HG02588 (cell line): ENCODE data around the gene SPDYA.
"Not testable (repeated sequence)": the region's sequence is repeated elsewhere in the genome, so short reads cannot be mapped to it uniquely, and the experiment has no call there.

Experiments used
- ATAC-seq: cut with Tn5 transposase; IDR thresholded peaks from one replicate; pipeline ENCODE4 v1.9.1; 2021; ENCODE audit warnings: mild to moderate bottlenecking, moderate library complexity; ENCODE audit not compliant: unreplicated experiment

SPDYA gene

DNA sequence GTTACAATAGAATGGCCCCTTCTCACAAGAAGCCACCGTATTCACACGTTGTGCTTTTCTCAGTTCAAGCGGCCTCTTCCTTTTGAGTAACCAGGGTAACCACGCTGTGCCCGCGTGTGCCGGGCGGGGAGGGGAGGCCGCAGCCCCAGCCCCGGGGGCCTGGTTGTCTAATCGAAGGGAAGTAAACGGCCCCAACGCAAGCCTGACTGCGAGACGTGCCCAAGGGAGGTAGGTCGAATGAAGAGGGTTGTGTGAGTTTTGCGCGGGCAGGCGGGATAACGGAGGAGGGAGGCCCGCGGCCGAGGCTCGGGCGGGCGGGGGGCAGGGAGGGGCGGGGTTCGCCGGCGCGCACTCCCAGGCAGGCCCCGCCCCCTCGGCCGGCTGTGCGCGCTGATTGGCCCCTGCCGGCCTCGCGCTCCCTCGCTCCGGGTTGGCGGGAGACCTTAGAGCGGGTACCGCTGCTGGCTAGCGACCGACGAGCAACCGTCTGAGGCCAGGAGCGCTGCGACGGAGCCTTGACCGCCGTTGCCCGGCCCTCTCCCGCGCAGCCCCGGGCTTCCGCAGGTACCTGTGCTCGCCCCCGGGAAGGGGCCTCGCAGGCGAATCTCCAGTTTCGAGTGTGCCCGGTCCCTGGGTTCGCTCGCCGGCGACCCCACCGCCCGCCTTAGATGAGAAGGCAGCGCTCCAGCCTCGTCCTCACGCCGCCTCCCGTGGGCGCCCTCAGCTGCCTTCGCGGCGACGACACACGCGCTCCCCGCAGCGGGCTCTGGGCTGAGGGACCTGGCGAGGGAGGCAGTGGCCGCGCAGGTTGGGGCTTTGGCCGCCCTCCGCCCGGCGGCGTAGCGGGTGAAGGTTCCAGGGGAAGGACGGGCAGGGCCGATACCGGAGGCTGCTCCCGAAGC lies at the start of gene SPDYA:
Gene SPDYA, plus strand, starts transcription at position 451 of the 902 bp plus-strand sequence. CDS start 5,181 bp downstream, outside the sequence.
- ATAC-seq, result peak; percentile 68

DNA sequence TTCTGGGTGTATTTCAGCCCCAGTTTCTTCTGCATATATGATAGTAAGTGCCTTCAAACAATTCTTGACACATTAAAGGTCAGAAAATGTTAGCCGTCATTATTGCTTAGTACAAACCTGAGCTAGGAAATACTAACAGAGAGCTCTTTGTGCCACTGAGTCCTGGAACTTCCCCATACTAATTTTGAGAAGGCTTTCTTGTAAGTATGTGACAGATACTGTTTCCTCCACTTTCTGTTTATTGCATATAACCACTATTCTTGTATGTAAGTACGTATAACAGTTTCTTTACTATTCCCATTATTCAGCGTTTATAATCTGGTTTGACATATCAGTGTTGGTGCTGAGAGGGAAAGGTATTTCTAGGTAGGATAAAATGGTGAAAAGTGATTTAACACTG lies 49.2 kb upstream of the SPDYA start:
- no peak for ATAC-seq

DNA sequence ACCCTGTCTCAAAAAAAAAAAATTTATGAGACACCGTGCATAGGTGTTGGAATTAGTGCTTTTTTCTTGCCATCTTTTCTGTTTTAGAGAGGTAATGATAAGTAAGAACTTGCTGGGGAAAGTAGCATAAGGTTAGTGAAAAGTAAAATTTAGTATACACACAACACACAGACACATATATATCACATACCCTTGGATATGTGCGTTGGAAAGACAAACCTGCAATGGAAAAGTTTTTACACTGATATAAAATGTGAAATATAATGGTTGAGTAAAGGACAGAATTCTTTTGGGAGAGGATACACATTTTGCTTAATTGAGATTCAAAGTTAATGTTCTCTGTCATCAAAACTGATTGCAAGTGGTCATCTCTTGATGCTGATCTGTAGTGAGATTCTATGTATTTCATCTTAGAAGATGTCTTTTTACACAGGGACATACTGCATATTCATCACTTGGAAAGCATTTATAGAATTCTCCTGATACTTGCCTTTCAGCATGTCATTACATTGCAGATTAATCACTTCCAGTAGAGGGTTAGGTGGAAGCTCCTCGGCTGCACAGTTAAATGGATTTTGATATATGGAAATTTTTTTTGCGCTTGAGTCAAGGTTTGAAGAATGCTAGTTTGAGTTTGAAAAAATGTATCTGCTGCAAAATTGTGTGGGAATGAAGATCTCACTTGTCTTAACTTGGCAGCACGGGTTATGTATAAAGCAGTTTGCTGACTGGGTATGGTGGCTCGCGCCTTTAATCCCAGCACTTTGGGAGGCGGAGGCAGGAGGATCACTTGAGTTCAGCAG lies 45.5 kb upstream of the SPDYA start:
- ATAC-seq, result no peak

DNA sequence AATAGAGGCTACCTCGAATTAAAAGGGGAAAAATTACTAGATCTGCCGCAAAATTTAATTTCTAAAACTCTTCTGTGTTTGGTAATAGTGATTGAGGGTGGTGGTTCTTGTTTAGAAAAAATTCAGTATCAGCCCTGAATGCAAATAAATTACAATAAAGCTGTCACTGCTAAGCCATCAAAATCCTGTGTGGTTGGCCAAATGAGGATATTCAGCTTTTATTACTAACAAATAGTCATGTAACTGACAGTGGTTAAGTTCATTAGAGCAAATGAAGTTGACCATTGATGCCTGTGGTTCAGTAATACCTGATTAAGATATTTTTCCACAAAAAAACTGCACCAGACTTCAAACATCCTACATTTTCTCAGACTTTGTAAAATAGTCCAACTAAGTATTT lies 44.6 kb upstream of the SPDYA start:
- ATAC-seq, result no peak

DNA sequence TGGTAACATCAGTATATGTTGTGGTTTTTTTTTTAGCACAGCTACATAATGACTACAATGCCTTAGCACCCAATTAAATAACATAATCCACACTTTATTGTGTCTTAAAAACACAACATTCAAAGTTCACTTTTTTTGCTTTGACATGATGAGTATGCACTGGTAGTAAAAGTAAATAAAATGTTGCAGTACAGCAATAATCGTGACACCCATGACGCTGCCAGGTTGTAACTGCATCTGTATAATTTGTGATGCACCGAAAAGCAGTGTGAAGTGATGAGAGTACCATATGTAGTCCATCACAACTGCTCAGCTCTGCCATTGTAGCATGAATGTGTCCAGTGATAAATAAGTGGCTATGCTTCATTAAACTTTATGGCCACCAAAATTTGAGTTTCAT lies 43.3 kb upstream of the SPDYA start:
- no peak for ATAC-seq

DNA sequence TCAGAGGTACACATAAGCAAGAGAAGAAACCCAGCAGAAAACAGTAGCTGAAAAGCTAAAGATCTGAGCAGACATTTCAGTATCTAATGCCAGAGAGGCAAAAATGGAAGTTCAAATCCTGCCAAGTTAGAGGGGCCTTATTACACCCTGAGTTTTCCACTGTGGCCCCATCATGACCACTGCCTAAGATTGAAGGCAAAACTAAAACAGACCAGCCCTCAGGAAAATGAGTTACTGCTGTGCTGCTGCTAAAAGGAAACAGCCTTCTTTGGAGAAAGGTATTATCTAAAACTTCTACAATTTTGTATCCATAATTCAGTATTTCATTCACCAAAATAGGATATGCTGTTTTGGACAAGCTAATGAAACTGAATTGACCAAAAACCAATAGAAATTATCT lies 42.2 kb upstream of the SPDYA start:
- no peak for ATAC-seq

DNA sequence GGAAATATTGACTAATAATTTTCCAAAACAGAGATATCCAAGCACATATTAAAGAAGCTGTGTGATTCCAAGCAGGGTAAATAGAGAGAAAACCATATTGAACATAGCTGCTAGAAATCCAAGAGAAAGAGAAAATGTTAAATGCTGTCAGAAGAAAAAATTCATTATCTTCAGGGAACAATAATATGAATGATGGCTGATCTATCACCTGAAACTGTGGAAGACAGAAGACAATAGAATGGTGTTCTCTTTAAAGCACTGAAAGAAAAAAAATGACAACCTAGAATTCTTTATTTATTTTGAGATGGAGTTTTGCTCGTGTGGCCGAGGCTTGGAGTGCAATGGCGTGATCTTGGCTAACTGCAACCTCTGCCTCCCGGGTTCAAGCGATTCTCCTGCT lies 41.7 kb upstream of the SPDYA start:
- ATAC-seq, result no peak

DNA sequence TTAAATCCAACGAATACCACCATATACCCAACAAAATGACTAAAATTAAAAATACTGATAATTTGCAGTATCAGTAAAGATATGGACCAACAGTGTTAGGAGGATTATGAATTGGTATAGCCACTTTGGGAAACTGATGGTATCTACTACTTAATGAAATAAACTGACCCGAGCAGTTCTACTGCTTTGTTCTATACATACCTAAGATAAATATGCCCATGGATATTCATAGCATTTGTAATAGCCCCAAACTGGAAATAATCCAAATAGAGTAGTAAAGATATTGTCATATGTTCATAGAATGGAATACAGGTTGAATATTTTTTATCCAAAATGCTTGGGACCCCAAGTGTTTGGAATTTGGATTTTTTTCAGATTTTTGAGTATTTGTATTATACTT lies 38.3 kb upstream of the SPDYA start:
- ATAC-seq, result no peak

DNA sequence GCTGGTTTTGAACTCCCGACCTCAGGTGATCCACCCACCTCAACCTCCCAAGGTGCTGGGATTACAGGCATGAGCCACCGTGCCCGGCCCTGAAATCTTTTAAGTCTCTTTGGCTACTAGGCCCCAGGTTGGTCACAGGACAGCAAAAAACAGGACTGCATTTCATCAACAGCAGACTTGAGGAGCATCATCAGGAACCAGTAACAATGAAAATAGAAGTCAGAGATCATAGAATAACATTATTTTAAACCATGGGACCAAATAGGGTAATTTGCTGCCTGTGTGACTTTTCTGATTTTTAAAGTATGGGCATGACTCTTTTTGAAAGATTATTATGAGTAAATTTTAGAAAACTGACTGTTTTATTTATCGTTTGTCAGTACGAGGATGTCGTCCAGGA lies 34.2 kb upstream of the SPDYA start:
- no peak for ATAC-seq

DNA sequence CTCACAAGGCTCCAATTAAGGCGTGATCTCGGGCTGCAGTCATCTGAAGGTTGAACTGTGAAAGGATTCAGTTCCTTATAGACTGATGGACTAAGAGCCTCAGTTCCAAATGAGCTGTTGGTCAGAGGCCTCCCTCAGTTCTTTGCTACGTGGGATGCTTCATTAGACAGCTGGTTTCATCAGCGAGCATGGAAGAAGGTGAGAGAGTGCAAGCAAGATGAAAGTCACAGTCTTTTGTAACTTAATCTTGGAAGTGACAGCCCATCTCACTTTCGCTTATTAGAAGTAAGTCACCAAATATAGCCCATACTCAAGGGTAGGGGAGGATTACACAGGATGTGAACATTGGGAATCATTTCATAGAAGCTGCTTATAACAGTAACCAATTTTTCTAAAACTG lies 32.2 kb upstream of the SPDYA start:
- ATAC-seq, result no peak

DNA sequence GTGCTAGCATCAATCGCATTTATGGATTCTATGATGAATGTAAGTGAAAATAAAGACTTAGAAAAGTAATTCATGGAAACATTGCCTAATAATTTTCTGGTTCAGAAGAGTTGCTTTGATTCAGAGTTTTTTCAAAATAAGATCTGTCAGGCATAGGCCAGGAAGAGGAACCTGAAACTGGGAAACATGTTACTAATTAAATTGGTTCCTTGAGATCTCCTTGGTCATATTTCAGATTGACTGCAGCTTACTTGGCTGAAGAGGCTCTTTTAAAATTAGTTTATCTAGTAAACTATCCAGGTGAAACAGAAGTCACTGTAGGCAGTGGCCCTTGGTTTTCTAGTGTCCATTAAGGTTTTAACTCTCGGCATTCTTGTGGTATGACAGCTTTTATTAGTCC lies 31.6 kb upstream of the SPDYA start:
- ATAC-seq, result no peak

DNA sequence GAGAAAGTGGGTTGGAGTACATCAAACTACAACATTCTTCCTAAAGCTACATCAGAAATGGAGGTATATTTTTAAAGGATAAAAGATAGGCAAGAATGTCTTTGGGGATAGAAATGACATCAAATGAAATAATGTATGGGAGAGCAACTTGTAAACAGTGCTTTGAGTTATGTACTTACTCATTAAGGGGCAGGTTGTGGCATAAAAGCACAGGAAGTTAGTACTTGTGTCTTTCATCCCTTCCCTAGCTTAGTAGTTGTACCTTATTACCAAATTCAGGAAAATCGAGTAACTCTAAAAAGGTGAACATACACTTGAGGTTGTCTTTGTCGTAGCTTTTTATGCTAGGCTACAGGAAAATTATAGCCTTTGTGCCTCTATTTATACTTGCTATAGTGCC lies 30.1 kb upstream of the SPDYA start:
- no peak for ATAC-seq

DNA sequence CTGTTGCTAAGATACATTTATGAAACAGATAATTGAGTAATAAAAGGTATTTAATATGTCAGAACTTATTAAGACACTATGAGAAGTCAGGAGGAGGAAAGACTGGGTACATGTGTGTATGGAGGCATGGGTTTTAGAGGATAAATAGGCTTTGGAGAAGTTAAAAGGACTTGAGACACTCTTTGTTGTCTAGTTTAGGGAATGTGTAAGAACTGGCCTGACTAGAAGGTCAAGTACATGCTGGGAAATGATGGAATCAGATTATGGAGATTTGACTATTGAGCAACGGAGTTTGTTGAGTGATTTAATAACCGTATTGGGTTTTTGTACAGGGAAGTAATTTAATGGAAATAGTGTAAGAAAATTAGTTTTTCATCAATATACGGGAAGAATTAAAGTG lies 28.2 kb upstream of the SPDYA start:
- no peak for ATAC-seq

DNA sequence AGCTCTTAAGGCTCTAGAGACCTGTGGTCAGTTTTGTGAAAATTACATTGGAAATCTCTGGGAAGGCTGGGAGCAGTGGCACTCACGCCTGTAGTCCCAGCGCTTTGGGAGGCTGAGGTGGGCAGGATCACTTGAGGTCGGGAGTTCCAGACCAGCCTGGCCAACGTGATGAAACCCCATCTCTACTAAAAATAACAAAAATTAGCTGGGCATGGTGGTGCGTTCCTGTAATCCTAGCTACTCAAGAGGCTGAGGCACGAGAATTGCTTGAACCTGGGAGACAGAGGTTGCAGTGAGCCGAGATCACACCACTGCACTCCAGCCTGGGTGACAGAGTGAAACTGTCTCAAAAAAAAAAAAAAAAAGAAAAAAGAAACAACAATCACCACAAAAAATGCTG lies 26.1 kb upstream of the SPDYA start:
- not testable (repeated sequence) for ATAC-seq

DNA sequence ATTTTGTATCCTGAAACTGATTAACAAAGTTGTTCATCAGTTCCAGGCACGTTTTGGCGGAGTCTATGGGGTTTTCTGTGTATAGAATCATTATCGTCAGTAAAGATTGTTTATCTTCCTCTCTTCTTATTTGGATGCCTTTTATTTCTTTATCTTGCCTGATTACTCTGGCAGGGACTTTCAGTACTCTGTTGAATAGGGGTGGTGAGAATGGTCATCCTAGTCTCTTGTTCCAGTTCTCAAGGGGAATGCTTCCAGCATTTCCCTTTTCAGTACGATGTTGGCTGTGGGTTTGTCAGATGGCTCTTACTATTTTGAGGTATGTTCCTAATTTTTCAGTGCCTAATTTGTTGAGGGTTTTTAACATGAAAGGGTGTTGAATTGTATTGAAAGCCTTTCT lies 14.0 kb upstream of the SPDYA start:
- ATAC-seq, result no peak

DNA sequence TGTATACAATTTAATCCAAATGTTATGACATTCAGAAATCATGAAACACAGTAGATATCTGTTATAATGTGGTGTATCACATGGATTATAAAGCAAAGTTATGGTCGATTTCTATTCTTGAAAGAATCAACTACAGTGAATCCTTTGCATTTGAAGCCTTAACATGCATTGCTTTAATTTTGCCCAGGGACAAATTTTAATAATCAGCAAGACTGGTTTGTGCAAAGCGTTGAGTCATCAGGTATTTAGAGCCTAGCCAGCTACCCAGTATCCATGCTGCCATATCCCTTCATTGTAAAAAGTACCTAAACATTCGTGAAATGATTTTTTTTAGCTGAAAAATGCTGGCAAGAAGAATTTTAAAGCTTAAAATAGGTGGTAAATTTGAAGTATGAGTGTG lies 8.9 kb upstream of the SPDYA start:
- no peak for ATAC-seq

DNA sequence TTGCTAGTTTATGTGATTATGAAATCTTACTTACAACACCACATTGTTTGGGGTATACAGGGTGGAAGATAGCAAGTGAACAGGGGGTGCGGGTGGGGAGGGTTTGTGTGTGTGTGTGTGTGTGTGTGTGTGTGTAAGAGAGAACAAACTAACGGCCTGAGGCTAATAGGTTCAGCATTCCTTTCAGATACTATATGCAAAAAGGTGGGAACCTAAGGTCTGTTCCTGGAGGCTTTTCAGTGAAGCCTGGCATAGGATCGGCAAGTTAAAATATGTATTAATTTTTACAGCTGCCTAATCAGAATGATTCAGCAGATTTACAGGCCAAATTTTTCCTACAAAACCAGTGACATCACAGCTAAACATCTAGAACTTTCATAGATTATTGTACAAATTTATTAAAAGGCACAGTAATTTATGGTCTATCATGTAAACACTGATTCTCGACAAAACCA lies 7.6 kb upstream of the SPDYA start:
- ATAC-seq, result no peak

DNA sequence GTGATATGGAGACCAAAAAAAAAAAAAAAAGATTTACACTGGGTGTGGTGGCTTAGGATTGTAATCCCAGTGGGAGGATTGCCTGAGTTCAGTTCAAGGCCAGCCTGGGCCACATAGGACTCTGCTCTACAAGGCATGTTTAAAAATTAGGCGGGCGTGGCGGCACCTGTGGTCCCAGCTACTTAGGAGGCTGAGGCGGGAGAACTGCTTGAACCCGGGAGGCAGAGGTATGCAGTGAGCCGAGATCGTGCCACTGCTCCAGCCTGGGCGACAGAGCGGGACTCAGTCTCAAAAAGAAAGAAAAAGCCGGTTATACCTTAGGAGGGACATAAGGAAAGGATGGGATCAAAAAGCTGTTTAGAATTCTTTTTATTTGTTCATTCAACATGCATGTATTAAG lies 707 bp upstream of the SPDYA start:
- no peak for ATAC-seq

DNA sequence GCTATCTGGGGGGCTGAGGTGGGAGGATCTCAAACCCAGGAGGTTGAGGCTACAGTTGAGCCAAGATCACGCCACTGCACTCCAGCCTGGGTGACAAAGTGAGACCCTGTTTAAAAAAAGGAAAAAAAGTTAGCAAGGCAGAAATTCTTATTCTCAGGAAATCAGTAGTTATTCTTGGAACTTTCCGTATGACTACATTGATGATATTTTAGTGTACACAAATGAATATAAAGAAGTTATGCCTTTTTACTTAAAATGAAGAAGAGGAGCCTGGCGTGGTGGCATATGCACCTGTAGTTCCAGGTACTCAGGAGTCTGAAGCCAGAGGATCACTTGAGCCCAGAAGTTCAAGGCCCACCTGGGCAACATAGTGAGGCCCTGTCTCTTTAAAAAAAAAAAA lies 7.4 kb downstream of the SPDYA start:
- ATAC-seq, result no peak

DNA sequence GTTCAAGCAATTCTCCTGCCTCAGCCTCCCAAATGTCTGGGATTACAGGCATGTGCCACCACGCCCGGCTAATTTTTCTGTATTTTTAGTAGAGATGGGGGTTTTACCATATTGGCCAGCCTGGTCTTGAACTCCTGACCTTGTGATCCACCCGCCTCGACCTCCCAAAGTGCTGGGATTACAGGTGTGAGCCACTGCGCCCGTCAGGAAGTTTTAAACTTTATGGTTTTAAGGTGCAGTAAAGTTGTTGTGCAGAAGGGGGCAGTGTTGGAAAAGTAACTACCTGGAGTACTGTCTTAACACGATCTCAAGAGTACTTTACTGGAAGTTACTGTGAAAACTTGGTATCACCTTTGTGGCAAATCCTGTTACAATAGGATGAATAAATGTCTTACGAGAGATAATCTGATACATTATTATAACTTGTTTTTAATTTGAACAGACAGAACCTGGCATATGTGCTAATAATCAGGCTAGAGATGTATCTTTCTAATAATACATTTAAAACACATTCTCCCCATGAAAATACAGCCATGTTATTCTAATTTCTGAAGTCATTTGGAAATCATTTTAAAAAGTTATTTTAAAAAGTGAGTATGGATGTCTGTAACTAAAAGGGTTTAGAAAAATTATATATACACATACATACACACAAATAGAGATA lies 10.8 kb downstream of the SPDYA start:
- ATAC-seq, result peak; percentile 58

DNA sequence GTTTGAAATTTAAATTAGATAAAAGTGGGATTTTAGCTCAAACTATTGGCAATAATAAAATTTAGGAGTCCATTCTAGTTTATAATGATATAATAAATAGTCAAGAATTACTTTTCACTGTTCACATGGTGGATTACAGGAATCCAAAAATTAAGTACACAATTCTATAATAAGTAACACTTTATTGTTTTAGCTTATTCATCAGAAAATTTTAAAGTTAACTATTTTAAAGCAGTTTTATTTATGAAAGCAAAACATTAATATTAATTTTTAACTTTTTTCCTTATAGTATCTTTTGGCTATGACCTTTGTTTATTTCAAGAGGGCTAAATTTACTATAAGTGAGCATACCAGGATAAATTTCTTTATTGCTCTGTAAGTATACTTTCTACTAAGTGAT lies 11.4 kb downstream of the SPDYA start:
- ATAC-seq, result no peak

DNA sequence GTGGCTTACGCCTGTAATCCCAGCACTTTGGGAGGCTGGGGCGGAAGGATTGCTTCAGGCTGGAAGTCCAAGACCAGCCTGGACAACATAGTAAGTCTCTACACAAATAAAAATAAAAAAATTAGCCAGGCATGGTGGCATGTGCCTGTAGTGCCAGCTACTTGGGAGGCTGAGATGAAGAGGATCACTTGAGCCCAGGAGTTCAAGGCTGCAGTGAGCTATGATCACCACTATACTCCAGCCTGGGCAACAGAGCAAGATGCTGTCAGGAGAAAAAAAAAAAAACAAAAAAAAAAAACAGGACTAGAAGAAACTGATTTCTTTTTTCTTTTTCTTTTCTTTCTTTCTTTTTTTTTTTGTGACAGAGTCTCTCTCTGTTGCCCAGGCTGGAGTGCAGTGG lies 13.6 kb downstream of the SPDYA start:
- ATAC-seq, result no peak
